ENCODE results near the gene PHLDB1. TPM values are rescaled to one million over a fixed set of nuclear protein-coding genes. Genes with fewer than 3 reads are reported as not detected.
"Not testable (repeated sequence)": the region's sequence is repeated elsewhere in the genome, so short reads cannot be mapped to it uniquely, and the experiment has no call there.

The PHLDB1 gene
- polyA plus RNA-seq, 1 of the 3 experiments (the other 2 are of a cell fraction), result 89.4 TPM

DNA sequence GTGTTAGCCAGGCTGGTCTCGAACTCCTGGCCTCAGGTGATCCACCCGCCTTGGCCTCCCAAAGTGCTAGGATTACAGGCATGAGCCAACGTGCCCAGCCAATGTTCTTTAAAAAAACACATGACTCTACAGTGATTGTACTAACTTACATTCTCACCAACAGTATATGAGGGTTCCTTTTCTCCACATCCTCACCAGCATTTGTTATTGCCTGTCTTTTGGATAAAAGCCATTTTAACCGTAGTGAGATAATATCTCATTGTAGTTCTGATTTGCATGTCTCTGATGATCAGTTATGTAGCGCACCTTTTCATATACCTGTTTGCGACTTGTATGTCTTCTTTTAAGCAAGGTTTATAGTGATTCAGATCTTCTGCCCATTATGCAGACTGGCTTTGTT is 75.5 kb downstream of the PHLDB1 start:
- DNase-seq; H3K9ac ChIP-seq; H3K9me2 ChIP-seq; POLR2A ChIA-PET; H3K79me2 ChIP-seq (ENCODE audit: insufficient read depth); H3F3A ChIP-seq (replicated peaks; ENCODE audit: insufficient read depth); H3K4me1 ChIP-seq (ENCODE audit: control insufficient read depth in 1 of 2, insufficient read depth in 2 of 2, low read depth in 1 of 2, low read length in 1 of 2); H3K9me3 ChIP-seq; H3K27me3 ChIP-seq (ENCODE audit: insufficient read depth); H3K4me2 ChIP-seq; H3K4me3 ChIP-seq (ENCODE audit: low read depth in 2 of 2, low read length in 1 of 2); H3K27ac ChIP-seq (ENCODE audit: low read depth in 2 of 2, low read length in 1 of 2); H2AFZ ChIP-seq (ENCODE audit: low read depth); H4K20me1 ChIP-seq (ENCODE audit: insufficient read depth); H3K36me3 ChIP-seq (replicated peaks in 1 of 2; ENCODE audit: control insufficient read depth in 1 of 2, insufficient read depth in 2 of 2, low read length in 1 of 2): not testable (repeated sequence)
- 59% methylated on average over 6 of the region's 6 CpGs for WGBS (ENCODE audit: low lambda C conversion rate)
- CTCF ChIA-PET, result interaction anchor here (1.0 to 1.1 kb wide), 2 partner anchors 12 to 24 kb away, joined by 3 read pairs; no protein-coding TSS in a partner anchor

DNA sequence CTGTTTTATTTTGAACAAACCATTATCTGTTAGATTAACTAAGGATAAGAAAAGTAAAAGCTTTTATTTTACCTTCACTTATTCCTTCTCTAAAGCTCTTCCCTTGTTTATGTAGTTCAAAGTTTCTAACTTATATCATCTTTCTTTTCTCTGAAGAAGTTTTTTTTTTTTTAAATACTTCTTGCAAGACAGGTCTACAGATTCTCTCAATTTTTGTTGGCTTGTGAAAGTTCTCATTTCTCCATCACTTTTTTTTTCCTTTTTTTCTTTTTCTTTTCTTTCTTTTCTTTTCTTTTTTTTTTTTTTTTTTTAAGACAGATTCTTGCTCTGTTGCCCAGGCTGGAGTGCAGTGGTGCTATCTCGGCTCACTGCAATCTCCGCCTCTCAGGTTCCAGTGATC is 76.8 kb downstream of the PHLDB1 start:
- CTCF ChIA-PET, result interaction anchor here (1.0 to 1.6 kb wide), 2 partner anchors 8 to 25 kb away, joined by 3 to 4 read pairs; no protein-coding TSS in a partner anchor
- H3K4me2 ChIP-seq, result no peak overlapping the region
- H3K9me3 ChIP-seq, result no peaks in the 10 kb centered on the region
- H3K4me1 ChIP-seq (ENCODE audit: control insufficient read depth in 1 of 2, insufficient read depth in 2 of 2, low read depth in 1 of 2, low read length in 1 of 2), result no peaks in the 10 kb centered on the region; a peak in 1 of 4 replicates
- H3K9ac ChIP-seq, result no peak overlapping the region
- WGBS (ENCODE audit: low lambda C conversion rate), result 89% methylated on average over 2 of the region's 2 CpGs
- TF ChIP-seq TAF1 (IDR thresholded peaks at IDR 0.05; ENCODE audit: borderline replicate concordance, low read depth, low read length), result no peak
- TF ChIP-seq EZH2phosphoT487 (IDR thresholded peaks at IDR 0.05; ENCODE audit: borderline replicate concordance, low read depth), result no peak
- TF ChIP-seq RFX5 (IDR thresholded peaks at IDR 0.05; ENCODE audit: low read length), result no peak
- no peak for TF ChIP-seq SMC3 (IDR thresholded peaks at IDR 0.05; ENCODE audit: low read depth, low read length)
- TF ChIP-seq, protein P1, sequence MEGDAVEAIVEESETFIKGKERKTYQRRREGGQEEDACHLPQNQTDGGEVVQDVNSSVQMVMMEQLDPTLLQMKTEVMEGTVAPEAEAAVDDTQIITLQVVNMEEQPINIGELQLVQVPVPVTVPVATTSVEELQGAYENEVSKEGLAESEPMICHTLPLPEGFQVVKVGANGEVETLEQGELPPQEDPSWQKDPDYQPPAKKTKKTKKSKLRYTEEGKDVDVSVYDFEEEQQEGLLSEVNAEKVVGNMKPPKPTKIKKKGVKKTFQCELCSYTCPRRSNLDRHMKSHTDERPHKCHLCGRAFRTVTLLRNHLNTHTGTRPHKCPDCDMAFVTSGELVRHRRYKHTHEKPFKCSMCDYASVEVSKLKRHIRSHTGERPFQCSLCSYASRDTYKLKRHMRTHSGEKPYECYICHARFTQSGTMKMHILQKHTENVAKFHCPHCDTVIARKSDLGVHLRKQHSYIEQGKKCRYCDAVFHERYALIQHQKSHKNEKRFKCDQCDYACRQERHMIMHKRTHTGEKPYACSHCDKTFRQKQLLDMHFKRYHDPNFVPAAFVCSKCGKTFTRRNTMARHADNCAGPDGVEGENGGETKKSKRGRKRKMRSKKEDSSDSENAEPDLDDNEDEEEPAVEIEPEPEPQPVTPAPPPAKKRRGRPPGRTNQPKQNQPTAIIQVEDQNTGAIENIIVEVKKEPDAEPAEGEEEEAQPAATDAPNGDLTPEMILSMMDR (IDR thresholded peaks at IDR 0.05), result no peak
- no peak for TF ChIP-seq YY1 (IDR thresholded peaks at IDR 0.05; ENCODE audit: low read depth)
- TF ChIP-seq ELF1 (IDR thresholded peaks at IDR 0.05), result no peak
- no peak for TF ChIP-seq TEAD4 (IDR thresholded peaks at IDR 0.05; ENCODE audit: borderline replicate concordance, insufficient read depth)
- TF ChIP-seq EP300 (IDR thresholded peaks at IDR 0.05; ENCODE audit: borderline replicate concordance in 1 of 2, low read depth in 1 of 2, low read length in 1 of 2), result no peak
- no peak for DNase-seq
- no peaks in the 10 kb centered on the region for H3K36me3 ChIP-seq (replicated peaks in 1 of 2; ENCODE audit: control insufficient read depth in 1 of 2, insufficient read depth in 2 of 2, low read length in 1 of 2)
- H4K20me1 ChIP-seq (ENCODE audit: insufficient read depth), result no peaks in the 10 kb centered on the region
- H3K79me2 ChIP-seq (ENCODE audit: insufficient read depth), result no peaks in the 10 kb centered on the region
- H3F3A ChIP-seq (replicated peaks; ENCODE audit: insufficient read depth), result no peaks in the 10 kb centered on the region
- no peak overlapping the region for H2AFZ ChIP-seq (ENCODE audit: low read depth)
- no peak overlapping the region for H3K4me3 ChIP-seq (ENCODE audit: low read depth in 2 of 2, low read length in 1 of 2)
- POLR2A ChIA-PET, result no interaction called here
- no peaks in the 10 kb centered on the region for H3K9me2 ChIP-seq
- no peak overlapping the region for H3K27ac ChIP-seq (ENCODE audit: low read depth in 2 of 2, low read length in 1 of 2)
- H3K27me3 ChIP-seq (ENCODE audit: insufficient read depth), result no peaks in the 10 kb centered on the region

DNA sequence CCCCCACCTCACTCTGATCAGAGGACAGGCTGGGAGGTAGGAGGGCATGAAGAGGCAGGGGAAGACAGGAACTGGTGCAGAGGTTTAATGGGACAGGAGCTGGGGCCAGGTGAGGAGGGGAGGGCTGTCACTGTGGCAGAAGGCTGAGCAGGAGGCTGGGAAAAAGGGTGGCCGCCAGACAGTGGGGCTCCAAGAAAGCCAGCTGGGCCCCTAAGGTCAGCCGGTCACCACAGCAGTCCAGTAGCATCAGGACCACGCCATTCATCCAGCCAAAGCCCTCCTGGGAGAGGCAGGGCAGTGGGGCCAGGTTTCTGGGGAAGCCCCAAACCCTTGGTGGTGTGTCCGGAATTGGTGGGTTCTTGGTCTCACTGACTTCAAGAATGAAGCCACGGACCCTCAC is 80.5 kb downstream of the PHLDB1 start:
- H3K9ac ChIP-seq, result no peak overlapping the region
- no peak for DNase-seq
- no peaks in the 10 kb centered on the region for H3K36me3 ChIP-seq (replicated peaks in 1 of 2; ENCODE audit: control insufficient read depth in 1 of 2, insufficient read depth in 2 of 2, low read length in 1 of 2)
- CTCF ChIA-PET, result interaction anchor here (0.9 to 3.5 kb wide), 4 partner anchors 21 to 246 kb away, joined by 3 to 101 read pairs (median 17); partner anchors contain the start of gene DDX6
- H3K4me1 ChIP-seq (ENCODE audit: control insufficient read depth in 1 of 2, insufficient read depth in 2 of 2, low read depth in 1 of 2, low read length in 1 of 2), result peaks cover 5 to 15% of the 10 kb centered on the region in 2 experiments; a peak in 2 of 4 replicates
- H3K27ac ChIP-seq (ENCODE audit: low read depth in 2 of 2, low read length in 1 of 2), result no peak overlapping the region
- H3F3A ChIP-seq (replicated peaks; ENCODE audit: insufficient read depth), result no peaks in the 10 kb centered on the region
- H3K9me3 ChIP-seq, result no peaks in the 10 kb centered on the region
- H3K79me2 ChIP-seq (ENCODE audit: insufficient read depth), result no peaks in the 10 kb centered on the region
- no peaks in the 10 kb centered on the region for H3K27me3 ChIP-seq (ENCODE audit: insufficient read depth)
- H3K4me2 ChIP-seq, result no peak overlapping the region
- H3K9me2 ChIP-seq, result no peaks in the 10 kb centered on the region
- H3K4me3 ChIP-seq (ENCODE audit: low read depth in 2 of 2, low read length in 1 of 2), result no peak overlapping the region
- no peaks in the 10 kb centered on the region for H4K20me1 ChIP-seq (ENCODE audit: insufficient read depth)
- POLR2A ChIA-PET, result interaction anchor here (1.1 kb wide), 1 partner anchor 103 kb away, joined by 6 read pairs; the partner anchor contains the start of gene DDX6
- WGBS (ENCODE audit: low lambda C conversion rate), result 85% methylated on average over 3 of the region's 5 CpGs
- H2AFZ ChIP-seq (ENCODE audit: low read depth), result no peak overlapping the region
- TF ChIP-seq RFX5 (IDR thresholded peaks at IDR 0.05; ENCODE audit: low read length), result no peak
- TF ChIP-seq RXRA (IDR thresholded peaks at IDR 0.05; ENCODE audit: borderline replicate concordance, low read depth), result no peak
- no peak for TF ChIP-seq JUND (IDR thresholded peaks at IDR 0.05)
- no peak for TF ChIP-seq TEAD4 (IDR thresholded peaks at IDR 0.05; ENCODE audit: borderline replicate concordance, insufficient read depth)
- TF ChIP-seq, protein P2, sequence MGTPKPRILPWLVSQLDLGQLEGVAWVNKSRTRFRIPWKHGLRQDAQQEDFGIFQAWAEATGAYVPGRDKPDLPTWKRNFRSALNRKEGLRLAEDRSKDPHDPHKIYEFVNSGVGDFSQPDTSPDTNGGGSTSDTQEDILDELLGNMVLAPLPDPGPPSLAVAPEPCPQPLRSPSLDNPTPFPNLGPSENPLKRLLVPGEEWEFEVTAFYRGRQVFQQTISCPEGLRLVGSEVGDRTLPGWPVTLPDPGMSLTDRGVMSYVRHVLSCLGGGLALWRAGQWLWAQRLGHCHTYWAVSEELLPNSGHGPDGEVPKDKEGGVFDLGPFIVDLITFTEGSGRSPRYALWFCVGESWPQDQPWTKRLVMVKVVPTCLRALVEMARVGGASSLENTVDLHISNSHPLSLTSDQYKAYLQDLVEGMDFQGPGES (IDR thresholded peaks at IDR 0.05; ENCODE audit: low read depth, low read length), result no peak
- TF ChIP-seq SIN3A (IDR thresholded peaks at IDR 0.05; ENCODE audit: borderline replicate concordance, low read depth, low read length), result no peak
- TF ChIP-seq TCF12 (IDR thresholded peaks at IDR 0.05), result no peak
- no peak for TF ChIP-seq MEF2A (IDR thresholded peaks at IDR 0.05; ENCODE audit: borderline replicate concordance, low read depth)
- TF ChIP-seq EP300 (IDR thresholded peaks at IDR 0.05; ENCODE audit: borderline replicate concordance in 1 of 2, low read depth in 1 of 2, low read length in 1 of 2), result no peak
- no peak for TF ChIP-seq RCOR1 (IDR thresholded peaks at IDR 0.05; ENCODE audit: low read length)
- TF ChIP-seq, protein P3, sequence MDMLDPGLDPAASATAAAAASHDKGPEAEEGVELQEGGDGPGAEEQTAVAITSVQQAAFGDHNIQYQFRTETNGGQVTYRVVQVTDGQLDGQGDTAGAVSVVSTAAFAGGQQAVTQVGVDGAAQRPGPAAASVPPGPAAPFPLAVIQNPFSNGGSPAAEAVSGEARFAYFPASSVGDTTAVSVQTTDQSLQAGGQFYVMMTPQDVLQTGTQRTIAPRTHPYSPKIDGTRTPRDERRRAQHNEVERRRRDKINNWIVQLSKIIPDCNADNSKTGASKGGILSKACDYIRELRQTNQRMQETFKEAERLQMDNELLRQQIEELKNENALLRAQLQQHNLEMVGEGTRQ (IDR thresholded peaks at IDR 0.05; ENCODE audit: borderline replicate concordance, low read depth, low read length), result no peak
- TF ChIP-seq GABPA (IDR thresholded peaks at IDR 0.05; ENCODE audit: low read depth), result no peak
- TF ChIP-seq, protein P4, sequence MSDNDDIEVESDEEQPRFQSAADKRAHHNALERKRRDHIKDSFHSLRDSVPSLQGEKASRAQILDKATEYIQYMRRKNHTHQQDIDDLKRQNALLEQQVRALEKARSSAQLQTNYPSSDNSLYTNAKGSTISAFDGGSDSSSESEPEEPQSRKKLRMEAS (IDR thresholded peaks at IDR 0.05; ENCODE audit: low read depth), result no peak

All from SK-N-SH (cell line).